GM19328 (cell line): ENCODE measurements around the gene EXOC4.
"Not testable (repeated sequence)": the region's sequence is repeated elsewhere in the genome, so short reads cannot be mapped to it uniquely, and the experiment has no call there.

Experiments
- ATAC-seq: cut with Tn5 transposase; IDR thresholded peaks from one replicate; pipeline ENCODE4 v1.9.1; 2021; ENCODE audit warnings: mild to moderate bottlenecking, moderate library complexity; ENCODE audit not compliant: unreplicated experiment

Gene EXOC4

DNA sequence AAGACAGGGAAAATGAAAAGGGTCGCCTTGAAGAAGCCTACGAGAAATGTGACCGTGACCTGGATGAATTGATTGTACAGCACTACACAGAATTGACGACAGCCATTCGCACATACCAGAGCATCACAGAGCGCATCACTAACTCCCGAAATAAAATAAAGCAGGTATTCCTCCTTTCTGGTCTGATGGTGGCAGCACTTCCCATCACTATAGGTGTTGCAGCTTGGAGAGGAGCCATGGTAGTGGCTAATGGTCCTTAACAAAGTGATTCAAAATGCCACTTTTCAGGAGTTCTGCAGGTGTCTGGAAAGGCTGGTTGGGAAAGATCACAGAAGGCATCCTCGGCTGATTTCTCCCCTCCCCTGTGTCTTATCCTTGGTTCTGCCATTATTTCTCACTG, 22.1 kb downstream of the EXOC4 start:
- ATAC-seq = no peak

DNA sequence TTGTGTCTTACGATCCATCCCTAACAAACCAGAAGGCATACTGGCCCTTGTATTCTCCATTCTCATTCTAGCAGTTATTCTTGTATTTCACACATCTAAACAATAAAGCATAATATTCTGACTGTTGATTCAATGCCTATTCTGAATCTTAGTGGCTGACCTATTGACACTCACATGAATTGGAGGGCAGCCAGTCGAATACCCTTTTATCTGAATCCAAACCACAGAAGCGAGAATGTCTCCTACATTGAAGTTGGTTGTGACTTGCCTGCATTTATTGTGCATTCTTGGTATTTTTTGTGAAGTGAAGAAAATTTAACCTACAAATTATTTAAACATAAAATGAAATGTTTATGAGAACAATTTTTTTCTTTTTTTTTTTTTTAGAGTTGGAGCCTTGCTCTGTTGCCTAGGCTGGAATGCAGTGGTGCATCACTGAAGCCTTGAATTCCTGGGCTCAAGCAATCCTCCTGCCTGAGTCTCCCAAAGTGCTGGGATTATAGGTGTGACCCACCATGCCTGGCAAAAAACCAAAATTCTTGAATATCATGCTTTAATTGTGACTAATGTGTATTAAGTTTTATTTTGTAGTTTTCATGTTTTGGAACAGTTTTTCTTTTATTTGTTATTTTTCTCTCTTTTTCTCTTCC, 22.7 kb downstream of the EXOC4 start:
- no peak for ATAC-seq

- not testable (repeated sequence) for ATAC-seq
These were observed 26.1 kb downstream of the EXOC4 start for GRCh38 chr7:133278975-133279374.

DNA sequence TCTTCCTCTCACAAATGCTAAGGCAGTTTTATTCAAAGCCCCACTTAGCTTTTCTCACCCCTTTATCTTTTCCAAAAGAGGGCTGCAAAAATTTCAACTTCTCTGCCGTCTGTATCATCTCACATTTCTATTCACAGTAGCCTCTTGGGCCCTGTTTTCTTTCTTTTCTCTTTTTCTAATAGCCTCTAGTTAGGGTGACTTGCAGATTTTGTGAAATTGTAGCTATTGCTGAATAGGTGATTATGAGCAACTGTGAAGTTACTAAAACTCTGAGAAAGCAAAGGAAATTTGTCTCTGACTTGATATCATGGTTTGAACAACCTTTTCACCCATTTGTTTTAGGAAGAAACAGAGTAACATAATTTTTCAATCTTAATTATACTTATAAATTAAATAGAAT, 29.2 kb downstream of the EXOC4 start:
- no peak for ATAC-seq

DNA sequence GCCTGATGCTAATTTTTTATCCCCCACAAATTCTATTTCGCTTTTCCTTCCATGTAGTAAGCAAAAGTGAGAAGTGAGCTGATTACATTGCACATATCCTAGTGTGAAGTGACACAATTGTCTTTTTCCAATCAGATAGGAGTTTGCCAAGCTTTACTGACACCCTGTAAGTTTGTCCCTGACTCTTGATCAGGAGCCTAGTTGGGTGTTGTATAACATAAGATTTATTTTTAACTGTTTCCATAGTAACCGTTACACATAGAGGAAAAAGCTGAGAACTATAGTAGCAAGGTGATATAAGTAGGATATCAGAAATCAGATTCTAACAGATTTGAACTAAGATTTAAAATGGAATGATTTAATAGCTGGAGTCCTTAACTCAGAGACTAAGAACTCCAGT, 31.2 kb downstream of the EXOC4 start:
- no peak for ATAC-seq

DNA sequence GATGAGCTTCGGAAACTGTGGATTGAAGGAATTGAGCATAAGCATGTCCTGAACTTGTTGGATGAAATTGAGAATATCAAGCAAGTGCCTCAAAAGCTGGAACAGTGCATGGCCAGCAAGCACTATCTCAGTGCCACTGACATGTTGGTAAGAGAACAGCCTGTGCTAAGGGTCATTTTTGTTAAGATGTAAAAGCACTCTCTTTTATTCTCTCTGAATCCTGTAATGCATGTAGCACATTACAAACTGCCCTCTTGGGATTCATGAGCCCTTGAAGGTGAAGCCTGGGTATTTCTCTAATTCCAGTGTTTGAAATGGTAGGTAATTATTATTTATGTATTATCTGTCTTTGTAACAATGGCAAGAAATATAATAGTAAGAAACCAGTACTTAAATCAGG, 36.1 kb downstream of the EXOC4 start:
- ATAC-seq = no peak

DNA sequence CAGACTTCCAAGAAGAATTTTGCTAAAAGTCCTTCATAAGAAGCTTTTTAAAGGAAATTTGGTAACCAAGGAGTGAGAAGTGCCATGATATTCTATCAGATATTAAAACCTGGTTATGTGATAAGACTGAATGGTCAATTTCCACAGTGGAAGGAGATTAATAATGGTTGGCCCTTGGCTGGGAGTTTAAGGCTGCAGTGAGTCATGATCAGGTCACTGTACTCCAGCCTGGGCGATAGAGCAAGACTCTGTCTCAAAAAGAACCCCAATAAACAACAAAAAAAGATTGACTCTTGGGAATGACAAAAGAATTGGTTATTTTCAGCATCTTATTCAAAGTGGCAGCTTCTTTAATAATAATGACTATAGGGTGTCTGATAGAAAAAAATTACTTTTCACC, 37.2 kb downstream of the EXOC4 start:
- ATAC-seq = no peak

DNA sequence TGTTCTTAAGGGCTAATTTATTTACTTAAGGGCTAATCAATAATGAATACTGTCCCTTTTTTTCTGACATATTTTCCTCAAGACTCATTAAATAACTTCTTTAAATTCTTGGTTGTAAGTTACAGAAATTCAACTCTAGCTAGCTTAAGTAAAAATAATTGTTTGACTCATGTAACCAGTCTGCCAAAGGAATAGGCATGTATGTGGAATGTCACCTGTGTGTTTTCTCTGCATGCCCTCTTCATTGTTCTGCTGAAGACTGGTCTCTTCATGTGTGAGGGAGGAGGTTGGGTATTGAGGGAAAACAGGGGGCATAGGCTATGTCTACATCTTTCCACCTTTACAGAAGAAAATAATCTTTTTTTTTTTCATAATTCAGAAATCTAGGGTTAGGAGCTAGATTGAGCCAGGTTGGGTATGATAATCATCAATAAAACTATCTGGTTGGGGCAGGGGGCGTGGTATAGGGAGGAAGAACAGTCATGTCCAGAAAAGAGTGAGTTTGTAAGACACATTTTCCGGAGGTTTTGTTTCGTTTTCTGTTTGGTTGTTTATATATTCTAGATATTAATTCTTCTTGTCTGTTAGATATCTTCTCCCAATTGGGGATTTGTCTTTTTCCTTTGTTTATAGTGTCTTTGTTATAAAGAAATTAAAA, 37.9 kb downstream of the EXOC4 start:
- no peak for ATAC-seq

GRCh38 chr7:133292631-133293030, 39.8 kb downstream of the EXOC4 start:
- no peak for ATAC-seq

GRCh38 chr7:133293384-133294160, 40.7 kb downstream of the EXOC4 start:
- ATAC-seq = no peak

DNA sequence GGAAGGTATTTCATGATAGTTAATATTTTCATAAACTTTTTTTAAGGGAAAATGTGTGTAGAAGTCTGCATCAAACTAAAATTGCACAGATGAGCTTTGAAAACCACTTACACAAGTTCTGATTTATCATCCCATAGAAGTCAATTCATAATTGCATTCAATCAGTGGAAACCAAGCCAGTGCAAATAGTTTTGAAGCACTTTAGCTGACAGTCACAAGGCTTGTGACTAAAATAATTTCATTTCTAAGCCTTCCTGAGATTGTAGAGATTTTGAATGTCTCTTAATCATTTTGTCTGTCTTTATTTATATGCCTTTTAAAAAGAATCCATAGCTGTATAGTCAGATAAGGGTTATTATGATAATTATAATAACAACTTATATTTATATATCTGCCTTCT, 41.4 kb downstream of the EXOC4 start:
- ATAC-seq = no peak

GRCh38 chr7:133295484-133295883, 42.6 kb downstream of the EXOC4 start:
- ATAC-seq = no peak

DNA sequence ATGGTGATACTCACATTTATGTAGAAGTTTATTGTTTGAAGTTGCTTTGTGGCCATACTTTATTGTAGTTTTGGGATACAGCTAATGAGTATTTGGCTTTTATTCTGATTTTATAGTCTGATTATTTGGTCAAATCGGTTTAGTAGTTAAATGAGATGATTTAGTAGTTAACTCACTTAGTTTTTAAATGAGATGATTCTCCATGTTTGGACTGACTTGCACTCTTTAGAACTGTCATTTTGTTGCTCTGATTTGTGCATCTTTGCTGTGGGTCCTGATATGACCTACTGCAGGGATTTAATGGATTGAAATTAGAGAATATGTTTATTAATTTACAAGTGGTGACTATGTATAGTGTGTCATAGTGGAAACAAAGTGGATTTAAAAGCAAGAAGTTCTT, 44.2 kb downstream of the EXOC4 start:
- ATAC-seq = no peak

GRCh38 chr7:133298080-133298479, 45.2 kb downstream of the EXOC4 start:
- ATAC-seq = no peak

DNA sequence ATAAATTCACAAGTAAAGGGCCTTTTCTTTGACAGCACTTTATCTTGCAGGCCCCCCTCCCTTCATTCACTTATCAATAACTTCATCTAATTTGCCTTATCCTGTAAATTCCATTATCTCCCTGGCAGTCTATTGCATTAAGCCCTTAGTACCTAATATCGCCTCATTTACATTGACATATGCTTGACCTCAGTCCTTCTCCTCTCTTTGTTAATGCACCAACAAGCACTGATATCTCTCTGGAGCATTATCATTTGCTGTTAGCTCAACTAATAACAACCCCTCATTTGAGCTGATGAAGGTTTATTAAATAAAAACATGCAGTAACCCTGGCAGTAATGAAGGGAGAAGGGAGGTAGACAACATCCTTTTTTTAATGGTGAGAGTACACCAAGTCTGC, 46.8 kb downstream of the EXOC4 start:
- no peak for ATAC-seq

DNA sequence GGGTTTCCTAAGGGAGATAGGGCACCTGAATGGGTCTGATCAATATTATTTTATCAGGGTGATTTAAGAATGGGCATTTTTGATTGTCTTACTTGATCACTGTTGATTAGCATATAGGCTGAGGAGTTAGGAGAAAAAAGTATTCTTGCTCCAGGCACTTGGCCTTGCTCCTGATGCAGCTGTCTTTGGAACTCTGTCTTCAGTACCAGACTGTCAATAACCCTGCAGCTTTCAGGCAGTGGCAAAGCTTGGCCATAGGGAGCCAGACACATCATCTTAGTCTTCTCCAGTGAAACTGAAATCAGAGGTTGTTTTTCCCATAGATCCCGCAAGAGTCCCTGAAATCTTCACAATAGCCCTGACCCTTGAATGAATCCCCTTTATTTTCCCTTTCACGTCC, 47.2 kb downstream of the EXOC4 start:
- ATAC-seq = no peak

DNA sequence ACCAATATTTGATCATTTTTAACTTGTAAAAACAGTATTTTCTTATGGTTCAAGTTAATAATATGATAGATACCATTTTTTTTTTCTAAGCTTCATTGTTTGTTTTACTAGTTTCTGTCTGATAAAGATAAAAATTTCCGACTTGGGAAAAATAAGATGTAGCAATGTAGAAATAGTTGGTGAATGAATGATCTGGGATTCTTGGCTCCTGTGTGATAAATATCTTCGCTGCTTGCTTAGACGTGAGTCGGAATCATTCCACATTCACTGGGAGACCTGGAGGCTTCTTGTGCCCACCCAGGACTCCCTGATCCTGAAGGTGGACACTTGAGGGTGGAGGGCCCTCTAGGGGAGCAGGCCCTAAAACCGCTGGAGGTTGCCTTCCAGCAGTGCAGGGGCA, 47.9 kb downstream of the EXOC4 start:
- no peak for ATAC-seq

DNA sequence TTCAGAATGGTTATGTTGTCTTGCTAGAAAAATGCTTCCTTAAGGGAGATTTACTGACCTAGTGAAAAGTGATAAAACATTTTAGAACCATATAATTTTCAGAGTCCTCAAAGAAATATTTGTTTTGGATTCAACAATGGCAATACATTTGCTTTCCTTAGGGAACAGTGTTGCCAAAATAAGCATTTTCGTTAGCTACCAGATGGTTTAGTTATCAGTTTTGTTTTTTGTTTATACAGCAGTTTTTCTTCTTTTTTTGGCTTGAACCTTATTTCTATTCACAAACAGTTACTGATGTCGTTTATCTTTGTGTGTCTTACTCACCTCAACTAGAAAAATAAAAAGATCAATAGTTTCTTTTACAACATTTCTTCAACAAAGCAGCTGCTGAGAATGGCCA, 48.6 kb downstream of the EXOC4 start:
- ATAC-seq = no peak

GRCh38 chr7:133303372-133303771, 50.5 kb downstream of the EXOC4 start:
- ATAC-seq = no peak

DNA sequence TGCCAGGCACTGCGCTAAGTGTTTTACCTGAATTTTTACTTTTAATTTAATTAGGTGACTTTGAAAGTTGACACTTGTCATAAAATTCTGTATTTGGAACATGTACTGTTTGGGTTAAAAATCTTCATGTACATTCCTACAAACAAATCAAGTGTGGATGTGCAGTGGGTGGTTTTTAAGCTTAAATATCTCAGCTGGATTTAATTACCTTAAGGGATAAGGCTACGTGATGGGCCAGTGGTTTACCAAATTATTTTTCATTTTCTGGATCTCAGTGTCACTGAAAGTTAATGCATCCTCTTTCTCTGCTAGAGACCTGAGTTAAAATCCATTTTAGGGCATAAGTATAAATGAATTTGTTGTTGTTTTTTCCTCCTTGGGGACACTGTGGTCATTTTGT, 51.1 kb downstream of the EXOC4 start:
- no peak for ATAC-seq

GRCh38 chr7:133309333-133309732, 56.5 kb downstream of the EXOC4 start:
- ATAC-seq = no peak

- ATAC-seq = no peak
These were observed 57.5 kb downstream of the EXOC4 start for GRCh38 chr7:133310232-133310862.
